ENCODE measurements around the gene VWA3B.

DNA sequence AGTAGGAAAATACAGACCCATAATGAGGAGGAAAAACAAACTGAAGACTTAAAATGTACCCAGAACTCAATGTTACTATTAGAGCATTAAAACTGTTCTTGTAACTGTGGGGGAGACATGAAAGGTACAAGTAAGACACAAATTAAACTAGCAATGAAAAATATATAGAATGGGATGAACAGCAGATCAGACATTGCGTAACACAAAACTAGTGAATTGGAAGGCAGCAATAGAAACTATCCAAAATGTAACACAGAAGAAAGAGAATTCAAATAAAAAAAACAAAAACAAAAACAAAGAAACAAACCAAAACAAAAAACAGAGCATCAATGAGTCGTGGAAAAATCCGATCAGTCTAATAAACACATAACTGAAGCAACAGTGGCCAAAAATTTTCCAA is 132.2 kb downstream of the VWA3B start:
- TF ChIP-seq CTCF (conservative IDR thresholded peaks at IDR 0.05; ENCODE audit: low read length) = no peak
- TF ChIP-seq EZH2phosphoT487 (IDR thresholded peaks at IDR 0.05; ENCODE audit: borderline replicate concordance, low read depth, low read length) = no peak
